Islet of Langerhans (tissue), 1 donor: ENCODE results near the gene RPL27.
"Not testable (repeated sequence)": the region's sequence is repeated elsewhere in the genome, so short reads cannot be mapped to it uniquely, and the experiment has no call there.

Experiments
- FAIRE-seq: peaks from one replicate; lab custom pipeline; 2011; peaks lifted over from hg19 to GRCh38; lab: Jason Lieb, UNC

The RPL27 gene

DNA sequence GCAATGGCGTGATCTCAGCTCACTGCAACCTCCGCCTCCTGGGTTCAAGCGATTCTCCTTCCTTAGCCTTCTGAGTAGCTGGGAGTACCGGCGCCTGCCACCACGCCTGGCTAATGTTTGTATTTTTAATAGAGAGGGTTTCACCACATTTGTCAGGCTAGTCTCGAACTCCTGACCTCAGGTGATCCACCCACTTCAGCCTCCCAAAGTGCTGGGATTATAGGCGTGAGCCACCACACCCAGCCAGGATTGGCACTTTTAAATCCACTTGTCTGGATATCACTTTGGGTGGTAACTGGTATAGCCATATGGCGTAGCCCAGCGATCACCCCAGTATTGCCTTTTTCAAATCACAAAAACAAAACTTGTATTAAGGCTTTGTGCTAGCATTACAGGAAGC, 4.3 kb upstream of the RPL27 start:
- FAIRE-seq = not testable (repeated sequence)

DNA sequence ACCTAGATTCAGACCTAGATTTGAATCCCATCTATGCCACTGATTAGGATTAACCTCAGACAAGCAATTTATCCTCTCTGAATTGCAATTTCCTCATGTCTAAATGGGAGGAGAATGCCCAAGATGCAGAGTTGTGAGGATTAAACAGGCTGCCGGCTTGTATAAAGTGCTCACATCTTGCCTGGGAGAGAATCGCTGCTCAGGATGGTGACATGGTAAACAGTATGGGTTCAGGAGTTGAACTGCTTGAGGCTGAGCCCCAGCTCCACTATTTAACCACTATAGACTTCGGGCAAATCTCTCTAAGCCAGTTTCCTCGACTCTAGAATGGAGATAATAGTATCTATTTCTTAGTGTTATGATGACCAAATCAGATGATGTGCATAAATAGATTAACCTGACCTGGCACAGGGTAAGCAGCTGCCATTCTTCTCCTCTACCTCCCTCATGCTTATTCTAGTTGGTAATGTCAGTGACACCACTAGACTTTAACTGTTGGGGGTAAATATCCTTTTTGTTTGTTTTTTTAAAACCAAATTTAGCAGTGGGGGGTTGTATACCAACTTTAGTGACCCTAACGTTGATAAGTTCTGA, 732 bp upstream of the RPL27 start:
- FAIRE-seq = no peak

DNA sequence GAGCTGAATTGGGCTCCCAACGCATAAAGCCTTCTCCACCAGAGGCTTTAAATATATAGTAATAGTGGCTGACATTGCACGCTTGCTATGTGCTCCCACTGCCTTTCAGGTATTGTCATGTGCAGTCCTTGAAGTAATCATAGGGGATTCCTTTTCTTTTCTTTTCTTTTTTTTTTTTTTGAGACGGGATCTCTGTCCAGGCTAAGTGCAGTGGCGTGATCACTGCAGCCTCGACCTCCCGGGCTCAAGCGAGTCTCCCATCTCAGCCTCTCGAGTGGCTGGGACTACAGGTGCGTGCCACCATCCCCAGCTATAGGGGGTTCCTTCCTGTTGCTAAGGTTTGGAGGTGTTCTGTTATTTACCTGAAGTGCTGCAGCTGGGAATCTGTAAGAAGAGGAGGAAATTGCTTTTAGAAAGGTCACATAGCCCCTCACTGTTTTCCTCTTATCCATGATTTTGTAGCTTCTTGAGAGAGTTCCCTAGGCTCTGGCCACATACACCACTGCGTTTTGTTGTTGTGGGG, 845 bp downstream of the RPL27 start:
- FAIRE-seq = no peak

DNA sequence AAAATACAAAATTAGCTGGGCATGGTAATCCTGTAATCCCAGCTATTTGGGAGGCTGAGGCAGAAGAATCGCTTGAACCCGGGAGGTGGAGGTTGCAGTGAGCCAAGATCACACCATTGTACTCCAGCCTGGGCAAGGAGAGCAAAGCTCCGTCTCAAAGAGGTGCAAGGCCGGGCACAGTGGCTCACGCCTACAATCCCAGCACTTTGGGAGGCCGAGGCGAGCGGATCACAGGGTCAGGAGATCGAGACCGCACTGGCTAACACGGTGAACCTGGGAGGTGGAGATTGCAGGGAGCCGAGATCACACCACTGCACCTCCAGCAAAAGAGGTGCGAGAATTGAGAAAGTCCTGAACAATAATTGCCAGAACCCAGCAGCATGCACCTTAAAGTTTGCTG, 2.7 kb downstream of the RPL27 start:
- FAIRE-seq = not testable (repeated sequence)

DNA sequence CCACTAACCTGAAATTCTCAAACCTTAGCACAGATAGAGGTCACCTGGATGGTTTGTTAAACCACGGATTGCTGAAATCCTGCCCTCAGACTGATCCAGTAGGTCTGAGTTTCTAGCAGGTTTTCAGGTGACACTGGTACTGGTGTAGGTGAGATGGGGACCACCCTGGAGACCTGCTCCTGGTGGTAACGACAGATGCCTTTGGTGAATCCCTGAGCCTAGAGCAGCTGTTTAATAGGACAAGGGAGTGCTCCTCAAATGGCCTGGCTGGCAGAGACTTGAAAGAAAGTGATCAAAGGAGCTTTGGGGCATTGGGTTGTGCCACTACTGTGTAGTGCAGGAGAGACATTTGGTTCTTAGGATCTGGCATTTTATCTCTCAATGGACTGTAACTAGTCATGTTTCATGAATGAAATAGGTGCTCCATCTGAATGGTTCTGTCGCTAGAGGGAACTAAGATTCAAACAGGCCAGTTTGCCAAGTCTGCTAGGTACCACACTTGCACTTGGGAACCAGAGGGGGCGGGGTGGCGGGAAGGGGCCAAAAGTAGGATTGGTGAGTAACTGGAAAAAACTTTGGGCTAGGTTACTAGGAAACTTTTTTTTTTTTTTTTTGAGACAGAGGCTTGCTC, 5.4 kb downstream of the RPL27 start:
- FAIRE-seq = no peak

DNA sequence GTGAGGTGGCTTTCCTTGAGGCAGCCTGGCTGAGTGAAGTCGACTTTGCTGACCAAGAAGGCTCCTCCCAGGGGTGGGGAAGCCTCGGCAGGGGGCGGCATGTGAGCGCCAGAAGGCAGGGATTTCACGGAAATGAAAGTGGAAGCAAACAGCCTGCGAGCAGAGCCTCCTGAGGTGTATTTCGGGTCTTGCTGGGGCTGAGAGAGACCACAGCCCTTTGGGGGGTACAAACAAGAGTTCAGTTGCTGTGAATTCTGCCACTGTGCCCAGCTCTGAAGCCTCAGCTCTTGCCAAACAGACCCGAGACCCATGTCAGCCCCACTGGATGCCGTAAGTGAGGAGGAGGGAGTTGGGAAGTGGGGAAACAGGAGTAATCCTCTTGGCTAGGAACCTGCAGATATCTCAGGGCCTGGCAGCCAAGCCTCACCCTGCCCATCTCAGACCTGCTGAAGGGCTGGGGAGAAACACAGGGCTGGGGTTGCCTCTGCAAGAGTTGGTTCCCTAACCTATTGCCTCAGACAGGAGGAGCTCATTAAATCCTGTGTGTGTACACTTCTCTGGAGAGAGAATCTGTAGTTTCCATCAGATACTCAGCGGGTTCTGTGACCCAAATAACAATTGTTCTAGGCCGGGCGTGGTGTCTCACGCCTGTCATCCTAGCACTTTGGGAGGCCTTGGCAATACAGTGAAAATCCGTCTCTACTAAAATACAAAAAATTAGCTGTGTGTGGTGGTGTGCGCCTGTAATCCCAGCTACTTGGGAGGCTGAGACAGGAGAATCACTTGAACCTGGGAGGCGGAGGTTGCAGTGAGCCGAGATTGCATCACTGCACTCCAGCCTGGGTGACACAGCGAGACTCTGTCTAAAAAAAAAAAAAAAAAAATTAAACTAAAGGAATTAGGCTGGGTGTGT, 8.7 kb downstream of the RPL27 start, which contains the start of gene IFI35:
Gene IFI35, plus strand, starts transcription at position 146 of the 913 bp plus-strand sequence. Its CDS starts 164 bp downstream, at position 310.
- FAIRE-seq = no peak

DNA sequence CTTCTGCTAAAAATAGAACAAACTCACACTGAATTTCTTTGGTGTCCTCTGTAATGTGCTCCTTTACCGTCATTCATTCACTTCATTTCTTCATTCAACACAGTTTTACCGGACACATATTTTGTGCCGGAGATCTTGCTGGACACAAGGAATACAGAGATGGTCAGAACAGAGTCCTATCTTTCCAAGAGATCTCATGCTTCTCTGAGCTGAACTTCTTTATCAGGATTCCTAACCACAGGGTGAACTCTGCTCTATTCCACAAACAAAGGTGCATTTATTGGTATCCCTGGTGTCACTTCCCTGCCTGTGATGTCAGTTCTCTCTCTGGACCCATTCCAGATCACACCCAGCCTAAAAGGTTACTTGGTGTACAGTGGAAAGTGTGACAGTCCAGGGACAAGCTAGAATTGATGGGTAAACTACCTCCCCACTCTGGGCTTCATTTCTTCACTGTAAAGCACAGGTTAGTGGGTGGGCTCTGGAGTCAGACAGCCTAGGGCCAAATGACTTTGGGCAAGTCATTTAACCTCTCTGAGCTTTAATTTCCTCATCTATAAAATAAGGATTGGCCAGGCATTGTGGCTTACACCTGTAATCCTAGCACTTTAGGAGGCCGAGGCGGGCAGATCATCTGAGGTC, 12.6 kb downstream of the RPL27 start:
- no peak for FAIRE-seq

DNA sequence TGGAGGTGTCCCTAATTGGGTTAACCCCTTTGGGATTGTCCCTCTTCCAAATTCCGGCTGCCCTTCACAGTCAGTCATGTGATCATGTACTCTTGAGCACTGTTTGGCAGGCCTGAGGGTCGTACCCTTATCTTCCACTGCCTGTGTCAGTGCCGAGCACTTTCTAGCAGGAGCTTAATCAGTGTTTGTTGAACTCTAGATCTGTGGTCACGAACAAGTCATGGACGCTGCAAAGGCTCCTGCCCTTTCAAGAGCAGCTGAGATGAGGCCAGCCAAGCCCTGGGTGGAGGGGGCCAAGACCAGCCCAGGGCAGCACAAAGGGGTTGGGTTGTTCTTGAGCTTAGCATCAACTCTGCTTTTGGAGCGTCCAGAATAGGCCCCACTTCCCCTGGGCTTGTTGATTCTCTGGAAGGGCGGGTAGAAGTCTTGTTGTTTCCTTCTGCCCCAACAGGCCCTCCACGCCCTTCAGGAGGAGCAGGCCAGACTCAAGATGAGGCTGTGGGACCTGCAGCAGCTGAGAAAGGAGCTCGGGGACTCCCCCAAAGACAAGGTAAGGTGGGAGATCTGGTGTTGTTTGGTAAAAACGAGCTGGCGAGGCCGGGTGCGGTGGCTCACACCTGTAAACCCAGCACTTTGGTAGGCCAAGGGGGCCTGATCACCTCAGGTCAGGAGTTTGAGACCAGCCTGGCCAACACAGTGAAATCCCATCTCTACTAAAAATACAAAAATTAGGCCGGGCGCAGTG, 13.7 kb downstream of the RPL27 start:
- no peak for FAIRE-seq

DNA sequence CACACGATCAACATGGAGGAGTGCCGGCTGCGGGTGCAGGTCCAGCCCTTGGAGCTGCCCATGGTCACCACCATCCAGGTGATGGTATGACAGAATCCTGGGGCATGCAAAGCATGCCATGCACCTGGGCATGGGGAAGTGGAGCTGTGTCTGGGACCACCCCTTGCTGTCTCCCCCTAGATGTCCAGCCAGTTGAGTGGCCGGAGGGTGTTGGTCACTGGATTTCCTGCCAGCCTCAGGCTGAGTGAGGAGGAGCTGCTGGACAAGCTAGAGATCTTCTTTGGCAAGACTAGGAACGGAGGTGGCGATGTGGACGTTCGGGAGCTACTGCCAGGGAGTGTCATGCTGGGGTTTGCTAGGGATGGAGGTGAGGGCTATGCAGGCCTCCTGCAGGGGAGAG, 15.1 kb downstream of the RPL27 start:
- FAIRE-seq = no peak

DNA sequence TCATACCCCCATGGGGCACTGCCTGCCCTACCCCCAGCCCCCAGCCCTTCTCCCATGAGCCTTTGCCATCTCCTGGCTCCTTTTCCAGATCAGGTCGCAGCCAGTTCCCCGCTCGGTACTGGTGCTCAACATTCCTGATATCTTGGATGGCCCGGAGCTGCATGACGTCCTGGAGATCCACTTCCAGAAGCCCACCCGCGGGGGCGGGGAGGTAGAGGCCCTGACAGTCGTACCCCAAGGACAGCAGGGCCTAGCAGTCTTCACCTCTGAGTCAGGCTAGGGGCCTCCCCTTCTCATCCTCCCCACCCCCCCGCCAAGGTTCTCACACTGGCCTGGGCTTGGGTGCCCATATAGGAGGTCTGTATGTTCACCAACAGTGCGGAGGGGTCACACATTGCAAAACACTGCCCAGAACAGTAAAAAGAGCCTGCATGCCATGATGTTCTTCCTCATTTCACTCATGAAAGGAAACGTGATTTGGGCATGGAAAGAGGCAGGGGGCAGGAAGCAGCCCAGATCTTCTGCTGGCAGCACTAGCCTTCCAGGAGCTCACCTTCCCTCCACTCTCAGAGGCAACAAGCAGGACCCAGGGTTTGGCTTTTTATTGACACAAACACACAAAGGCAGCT, 15.9 kb downstream of the RPL27 start:
- no peak for FAIRE-seq

DNA sequence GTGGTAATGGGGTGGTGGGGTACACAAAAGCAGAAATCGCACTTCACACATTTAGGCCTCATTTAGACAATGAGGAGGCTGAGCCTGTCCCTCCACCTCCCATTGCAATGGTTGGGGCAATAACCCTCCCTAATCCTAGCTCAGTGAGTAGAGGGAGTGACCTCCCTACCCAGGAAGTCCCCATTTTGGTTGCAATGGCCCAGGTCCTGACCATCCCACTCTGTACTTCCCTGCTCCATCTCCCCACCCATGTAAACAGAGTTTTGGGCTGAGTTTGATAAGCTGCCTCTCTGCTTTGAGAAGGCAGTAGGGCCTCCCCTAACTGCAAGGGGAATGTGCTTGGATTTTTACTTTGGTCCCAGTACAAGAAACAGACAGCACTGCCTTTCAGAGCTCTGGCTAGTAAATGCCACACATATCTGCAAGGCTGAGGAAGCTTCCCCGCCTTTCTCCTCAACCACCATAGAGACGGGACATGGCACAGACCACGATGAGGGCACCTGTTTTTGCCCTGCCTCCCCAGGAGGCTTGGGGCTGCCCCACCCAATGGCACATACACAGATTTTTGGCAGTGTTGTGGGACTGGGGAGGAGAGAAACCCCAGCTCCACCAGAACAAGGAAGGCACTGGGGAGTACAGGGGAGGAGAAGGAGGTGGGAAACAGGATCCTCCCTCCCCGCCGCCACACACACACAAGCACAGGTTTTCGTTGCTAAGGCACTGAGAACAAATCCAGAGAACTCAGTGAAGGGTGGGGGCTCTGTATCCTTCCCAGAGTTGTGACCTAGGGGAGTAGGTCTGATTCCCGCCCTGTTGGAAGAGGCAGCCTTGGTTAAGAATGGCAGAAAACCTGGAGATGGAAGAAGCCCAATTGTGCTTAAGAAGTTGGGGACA, 16.7 kb downstream of the RPL27 start:
- FAIRE-seq = no peak

DNA sequence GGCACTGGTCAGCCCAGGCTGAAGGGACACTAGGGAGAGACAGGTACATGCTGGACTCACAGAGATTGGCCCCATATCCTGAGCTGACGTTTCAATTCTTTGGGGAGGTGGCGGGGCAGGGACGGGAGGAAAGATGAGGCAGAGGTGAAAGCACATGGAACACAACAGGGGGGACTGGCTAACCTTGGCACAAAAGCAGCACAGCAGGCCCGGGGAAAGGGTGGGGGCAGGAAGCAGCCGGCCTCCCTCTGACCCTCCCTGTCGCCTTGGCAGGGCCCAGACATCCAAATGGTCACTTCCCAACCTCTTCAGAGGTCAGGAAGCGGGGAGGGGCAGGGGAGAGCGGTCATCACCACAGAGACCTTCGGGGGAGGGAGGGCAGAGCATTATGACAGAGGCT, 17.4 kb downstream of the RPL27 start:
- FAIRE-seq = no peak

DNA sequence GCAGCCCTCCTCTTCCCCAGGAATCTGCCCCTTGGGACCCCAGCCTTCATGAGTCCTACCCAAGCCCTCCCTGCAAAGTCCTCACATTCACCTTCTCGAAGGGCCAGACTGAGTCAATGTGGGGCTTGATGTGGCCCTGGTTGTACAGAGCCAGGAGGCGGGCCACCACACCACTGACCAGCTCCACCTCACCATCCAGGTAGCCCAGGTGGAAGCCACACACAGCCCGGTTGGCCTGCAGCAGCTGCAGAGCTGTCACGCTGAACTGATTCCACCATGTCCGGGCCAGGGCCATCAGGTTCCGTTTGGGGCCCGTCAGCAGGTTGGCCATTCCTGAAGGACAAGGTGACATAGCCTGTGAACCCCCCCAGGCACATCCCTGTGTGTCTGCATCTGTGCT, 18.0 kb downstream of the RPL27 start:
- no peak for FAIRE-seq

DNA sequence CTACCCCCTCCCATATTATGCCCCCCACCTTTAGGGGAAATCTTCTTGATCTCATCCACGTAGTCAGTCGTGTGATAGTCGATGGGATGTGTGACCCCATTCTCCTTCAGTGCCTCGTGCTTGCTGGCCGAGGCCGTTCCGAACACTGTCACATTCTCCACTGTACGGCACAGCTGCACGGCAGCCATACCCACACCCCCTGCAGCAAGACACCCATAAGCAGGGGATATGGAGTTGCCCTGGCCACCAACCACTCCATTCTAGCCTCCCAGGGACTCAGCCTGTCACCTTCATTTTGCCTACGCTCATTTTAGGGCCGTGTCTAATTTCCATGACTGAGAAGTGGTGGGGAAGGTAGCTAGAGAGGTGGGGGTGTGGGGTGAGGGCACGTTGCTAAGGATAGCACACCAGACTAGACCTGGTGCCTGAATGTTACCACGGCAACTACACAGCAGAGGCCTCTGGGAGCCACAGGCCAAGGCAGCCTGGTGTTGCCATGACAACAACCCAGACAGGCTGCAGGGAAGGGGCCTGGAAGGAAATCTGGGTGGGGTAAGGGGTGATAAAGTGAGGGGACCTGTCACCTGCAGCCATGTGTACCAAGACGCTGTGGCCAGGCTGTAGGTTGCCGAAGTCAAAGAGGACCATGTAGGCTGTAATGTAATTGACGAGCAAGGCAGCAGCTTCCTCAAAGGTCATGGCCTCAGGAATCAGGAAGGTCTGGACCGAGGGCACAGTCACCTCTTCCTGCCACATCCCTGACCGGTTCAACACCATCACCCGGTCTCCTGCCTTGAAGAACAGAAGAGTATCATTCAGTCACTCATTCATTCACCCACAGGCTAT, 20.0 kb downstream of the RPL27 start:
- FAIRE-seq = no peak

DNA sequence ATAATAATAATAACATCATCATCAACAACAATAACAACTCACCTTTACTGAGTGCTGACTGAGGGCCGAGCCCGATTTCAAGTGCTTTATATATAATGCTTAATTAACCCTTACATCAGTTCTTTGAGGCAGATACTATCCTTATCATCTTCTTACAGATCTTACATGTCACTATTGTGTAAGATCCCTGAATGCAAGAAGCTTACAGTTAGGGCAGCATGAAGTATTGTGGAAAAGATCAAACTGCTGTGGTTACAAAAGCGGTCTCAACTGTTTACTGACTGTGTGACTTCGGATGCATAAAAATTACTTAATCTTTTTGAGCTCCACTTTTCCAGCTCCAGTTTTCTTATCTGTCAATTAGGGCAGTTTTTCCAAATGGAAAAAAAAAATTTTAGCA, 20.7 kb downstream of the RPL27 start:
- FAIRE-seq = no peak

DNA sequence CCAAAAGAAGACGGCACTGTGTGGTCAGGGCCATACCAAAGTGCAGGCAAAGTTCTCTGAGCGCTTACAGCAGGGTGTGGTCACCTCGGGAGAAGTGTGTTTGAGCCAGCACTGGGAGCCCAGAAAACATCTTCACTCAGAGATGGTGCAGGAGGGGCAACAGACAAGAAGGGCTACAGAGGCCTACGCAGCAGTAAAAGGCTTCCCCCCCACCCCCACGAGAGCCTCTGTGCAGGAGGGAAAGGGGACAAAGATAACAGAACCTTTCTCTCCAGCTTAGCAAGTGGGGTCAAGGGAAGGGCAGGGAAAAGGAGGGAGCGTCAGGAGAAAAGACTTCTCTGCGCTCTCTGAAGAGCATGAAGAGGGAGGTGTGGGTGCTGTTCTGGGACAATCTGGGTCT, 21.2 kb downstream of the RPL27 start:
- FAIRE-seq = no peak

DNA sequence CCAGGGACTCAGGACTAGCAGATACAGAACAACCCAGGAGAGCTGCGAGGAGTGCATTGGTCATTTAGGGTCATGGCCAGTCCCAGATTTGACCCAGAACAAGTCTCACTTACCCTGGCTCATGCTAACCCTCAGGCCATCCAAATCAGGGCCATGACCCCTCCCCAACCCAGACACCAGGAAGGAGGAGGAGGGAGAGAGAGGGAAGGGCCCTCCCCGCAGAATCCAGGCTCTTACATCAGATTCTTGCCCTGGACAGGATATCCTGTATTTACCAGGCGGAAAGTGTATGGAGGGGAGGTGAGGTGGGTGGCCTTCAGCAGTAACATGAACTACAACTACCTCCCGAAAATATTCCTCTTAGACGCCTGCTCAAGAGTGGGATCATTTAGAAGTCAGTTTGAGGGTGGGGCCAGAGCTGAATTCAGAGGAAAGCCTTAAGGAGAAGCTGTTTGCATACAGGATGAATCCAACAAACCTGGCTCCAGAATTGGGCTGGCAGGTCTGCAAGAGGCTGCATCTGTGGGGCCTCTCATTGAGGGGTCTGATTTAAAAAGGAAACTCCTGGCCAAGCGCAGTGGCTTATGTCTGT, 21.9 kb downstream of the RPL27 start:
- no peak for FAIRE-seq

DNA sequence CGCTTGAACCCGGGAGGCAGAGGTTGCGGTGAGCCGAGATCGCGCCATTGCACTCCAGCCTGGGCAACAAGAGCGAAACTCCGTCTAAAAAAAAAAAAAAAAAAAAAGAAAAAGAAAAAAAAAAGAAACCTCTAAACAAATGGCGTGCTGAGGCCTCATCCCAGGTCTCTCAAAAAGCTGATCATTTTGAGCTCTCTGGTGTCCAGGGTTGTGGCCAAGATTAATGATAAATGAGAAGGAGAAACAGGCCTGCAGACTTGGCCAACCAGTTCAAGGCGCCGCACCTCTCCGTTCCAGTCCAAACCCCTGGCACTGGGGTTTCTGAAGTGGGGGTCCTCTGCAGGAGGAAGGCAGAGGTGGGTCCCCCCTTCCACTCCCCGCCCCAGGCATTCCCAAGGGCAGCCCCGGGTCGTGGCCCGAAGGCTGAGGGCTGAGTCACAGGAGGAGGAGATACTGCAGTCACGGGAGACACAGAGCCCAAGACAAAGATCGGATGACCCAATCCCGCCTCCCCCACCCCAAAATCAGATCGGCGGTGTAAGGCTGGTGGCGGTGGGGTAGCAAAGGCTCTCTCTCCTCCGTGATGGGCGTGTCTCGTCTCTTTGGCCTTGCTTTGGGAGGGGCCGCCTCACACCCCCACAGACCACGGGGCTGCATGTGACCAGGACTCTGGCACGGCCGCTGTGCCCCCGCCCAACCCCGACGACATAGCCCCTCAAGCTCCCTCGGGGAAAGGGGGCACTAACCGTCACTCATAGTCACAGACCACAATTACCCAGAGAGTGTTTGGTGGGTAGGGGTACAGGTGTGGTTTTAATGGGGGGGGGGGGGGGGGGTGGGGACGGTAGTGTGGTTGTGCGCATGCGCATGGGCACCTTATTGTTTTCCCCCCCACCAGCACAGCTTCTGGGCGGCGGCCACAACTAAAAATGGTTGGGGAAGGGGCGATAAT, 22.8 kb downstream of the RPL27 start:
- FAIRE-seq = no peak
